Keratinocyte (primary cell): ENCODE results near the gene SFMBT1. TPM values are rescaled to one million over a fixed set of nuclear protein-coding genes. Genes with fewer than 3 reads are reported as not detected.

Experiments
- DNase-seq: peaks from one replicate; pipeline ENCODE4 v3.0.0-alpha.2; 2011; ENCODE audit warnings: low read depth, missing footprints, low spot score
- FAIRE-seq: peaks from 2 replicates; lab custom pipeline; 2011; peaks lifted over from hg19 to GRCh38; lab: Jason Lieb, UNC
- H2AFZ ChIP-seq: 2 replicates; pipeline ENCODE4 v1.6.0; 2012; ENCODE audit warnings: low read length, control low read depth, inconsistent platforms; ENCODE audit not compliant: control insufficient read depth
- H3K27ac ChIP-seq: 2 replicates; pipeline ENCODE4 v1.5.1; 2011; ENCODE audit warnings: low read length; ENCODE audit not compliant: control insufficient read depth, insufficient read depth
- H3K27me3 ChIP-seq: 3 replicates; pipeline ENCODE4 v1.6.0; 2011; ENCODE audit warnings: low read length; ENCODE audit not compliant: control insufficient read depth, insufficient read depth; ENCODE audit errors: extremely low read depth
- H3K36me3 ChIP-seq, 2 experiments: 2 replicates in 1 of 2; 3 replicates in 1 of 2; pipeline ENCODE4 v1.5.1; 2011; ENCODE audit warnings: low read length in 2 of 2, mild to moderate bottlenecking in 1 of 2; ENCODE audit not compliant: control insufficient read depth in 2 of 2, insufficient read depth in 2 of 2; ENCODE audit errors: extremely low read depth in 1 of 2
- H3K4me1 ChIP-seq: 3 replicates; pipeline ENCODE4 v1.5.1; 2011; ENCODE audit warnings: low read length; ENCODE audit not compliant: control insufficient read depth, insufficient read depth; ENCODE audit errors: extremely low read depth
- H3K4me2 ChIP-seq: 3 replicates; pipeline ENCODE4 v1.6.0; 2011; ENCODE audit warnings: low read depth, low read length; ENCODE audit not compliant: control insufficient read depth, insufficient read depth; ENCODE audit errors: extremely low read depth
- H3K4me3 ChIP-seq, 3 experiments: fragments of 200-600 bp in 1 of 3; sonication (generic) in 1 of 3; 2 replicates in 2 of 3; 3 replicates in 1 of 3; pipeline ENCODE4 v1.5.1; 2011 to 2016; ENCODE audit warnings: low read length in 3 of 3, mild to moderate bottlenecking in 3 of 3, control low read depth in 2 of 3, inconsistent platforms in 1 of 3, low read depth in 1 of 3, mixed read lengths in 1 of 3, mixed run types in 1 of 3, moderate library complexity in 1 of 3; ENCODE audit not compliant: control insufficient read depth in 2 of 3, insufficient read depth in 2 of 3; ENCODE audit errors: extremely low read depth in 1 of 3
- H3K79me2 ChIP-seq: 2 replicates; pipeline ENCODE4 v1.6.0; 2012; ENCODE audit warnings: low read length; ENCODE audit not compliant: control insufficient read depth, insufficient read depth
- H3K9ac ChIP-seq: 3 replicates; pipeline ENCODE4 v1.6.0; 2011; ENCODE audit warnings: low read length; ENCODE audit not compliant: control insufficient read depth, insufficient read depth; ENCODE audit errors: extremely low read depth
- H3K9me1 ChIP-seq: 3 replicates; pipeline ENCODE4 v1.6.0; 2011; ENCODE audit warnings: low read length; ENCODE audit not compliant: control insufficient read depth, insufficient read depth; ENCODE audit errors: extremely low read depth
- H3K9me3 ChIP-seq: 2 replicates; pipeline ENCODE4 v1.5.1; 2012; ENCODE audit warnings: low read depth, low read length; ENCODE audit not compliant: control insufficient read depth
- H4K20me1 ChIP-seq: 3 replicates; pipeline ENCODE4 v1.6.0; 2011; ENCODE audit warnings: low read length; ENCODE audit not compliant: control insufficient read depth, insufficient read depth; ENCODE audit errors: extremely low read depth
- EZH2 ChIP-seq: IDR thresholded peaks from one replicate; pipeline ENCODE4 v1.6.1; 2012; ENCODE audit warnings: inconsistent platforms, mild to moderate bottlenecking, low read length, moderate library complexity
- dilution Hi-C: fragments of 300-500 bp; cut with MboI; formaldehyde crosslinking; loops from one replicate; pipeline ENCODE4 v1.7.0; 2020; ENCODE audit warnings: low sequenced_read_pairs; ENCODE audit not compliant: extremely low pct_ligation_motif_present
- polyA plus RNA-seq, 5 experiments: library from polyadenylated mRNA; depleted of rRNA in 3 of 5; stranded (reverse) in 3 of 5; stranded (forward) in 1 of 5; unstranded in 1 of 5; fragments of >200 nt; gene quantifications; 1 replicate in 1 of 5; 2 replicates in 3 of 5; 3 replicates in 1 of 5; pipeline versions ENCODE4 v1.2.1 to v1.2.3, GENCODE V29; 2011 to 2012; ENCODE audit warnings: missing spikeins in 2 of 5, low read depth in 1 of 5, low replicate concordance in 1 of 5
- TF ChIP-seq, protein P1 (sequence below), 3 experiments: IDR thresholded peaks in 1 of 3; conservative IDR thresholded peaks in 1 of 3; optimal IDR thresholded peaks in 1 of 3; 2 replicates in 2 of 3; 3 replicates in 1 of 3; pipeline versions ENCODE3 to v1.5.1; 2011; ENCODE audit warnings: low read length in 3 of 3, mild to moderate bottlenecking in 3 of 3, moderate library complexity in 2 of 3, control low read depth in 1 of 3, inconsistent platforms in 1 of 3; ENCODE audit not compliant: insufficient read depth in 2 of 3; ENCODE audit errors: extremely low read depth in 1 of 3

The SFMBT1 gene
- polyA plus RNA-seq, 1 donor (not counting 4 experiments of a cell fraction or from before 2014, with no cell fraction given) = 4.1 TPM

DNA sequence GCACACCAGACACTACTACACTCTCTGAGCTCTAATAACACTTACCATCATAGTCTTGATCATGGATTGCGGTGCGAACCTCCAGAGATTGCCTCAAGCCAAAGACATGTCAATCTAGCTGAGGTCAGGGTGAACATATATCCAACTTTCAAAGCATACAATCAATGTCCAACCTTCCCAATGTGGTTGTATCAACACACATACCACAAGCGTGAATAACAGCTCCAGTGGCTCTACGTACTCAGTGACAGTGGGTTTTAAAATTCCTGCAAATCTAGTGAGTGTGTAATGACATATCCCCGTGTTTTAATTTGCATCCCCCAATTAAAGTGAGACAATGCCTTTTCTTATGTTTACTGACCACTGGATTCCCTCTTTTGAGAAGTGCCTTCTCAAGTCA, 29.6 kb downstream of the SFMBT1 start:
- Histone ChIP-seq H3K9ac (no peak overlapping the region), H2AFZ (no peak overlapping the region), H3K4me3 (no peak overlapping the region), H3K4me1 (no peaks in the 10 kb centered on the region), H4K20me1 (no peaks in the 10 kb centered on the region), H3K4me2 (no peak overlapping the region), H3K9me3 (no peaks in the 10 kb centered on the region), H3K9me1 (no peaks in the 10 kb centered on the region), H3K79me2 (no peaks in the 10 kb centered on the region), H3K27me3 (no peaks in the 10 kb centered on the region), H3K27ac (no peak overlapping the region), H3K36me3 (no peaks in the 10 kb centered on the region)
- FAIRE-seq = peak; percentile 5
- dilution Hi-C loops = no loop called here
- TF ChIP-seq EZH2 = no peak
- TF ChIP-seq, protein P1, sequence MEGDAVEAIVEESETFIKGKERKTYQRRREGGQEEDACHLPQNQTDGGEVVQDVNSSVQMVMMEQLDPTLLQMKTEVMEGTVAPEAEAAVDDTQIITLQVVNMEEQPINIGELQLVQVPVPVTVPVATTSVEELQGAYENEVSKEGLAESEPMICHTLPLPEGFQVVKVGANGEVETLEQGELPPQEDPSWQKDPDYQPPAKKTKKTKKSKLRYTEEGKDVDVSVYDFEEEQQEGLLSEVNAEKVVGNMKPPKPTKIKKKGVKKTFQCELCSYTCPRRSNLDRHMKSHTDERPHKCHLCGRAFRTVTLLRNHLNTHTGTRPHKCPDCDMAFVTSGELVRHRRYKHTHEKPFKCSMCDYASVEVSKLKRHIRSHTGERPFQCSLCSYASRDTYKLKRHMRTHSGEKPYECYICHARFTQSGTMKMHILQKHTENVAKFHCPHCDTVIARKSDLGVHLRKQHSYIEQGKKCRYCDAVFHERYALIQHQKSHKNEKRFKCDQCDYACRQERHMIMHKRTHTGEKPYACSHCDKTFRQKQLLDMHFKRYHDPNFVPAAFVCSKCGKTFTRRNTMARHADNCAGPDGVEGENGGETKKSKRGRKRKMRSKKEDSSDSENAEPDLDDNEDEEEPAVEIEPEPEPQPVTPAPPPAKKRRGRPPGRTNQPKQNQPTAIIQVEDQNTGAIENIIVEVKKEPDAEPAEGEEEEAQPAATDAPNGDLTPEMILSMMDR (optimal IDR thresholded peaks at IDR 0.05 in 1 of 3, IDR thresholded peaks at IDR 0.05 in 1 of 3, conservative IDR thresholded peaks at IDR 0.05 in 1 of 3; ENCODE audit: extremely low read depth in 1 of 3, insufficient read depth in 2 of 3, low read length in 3 of 3) = no peak
- no peak for DNase-seq

DNA sequence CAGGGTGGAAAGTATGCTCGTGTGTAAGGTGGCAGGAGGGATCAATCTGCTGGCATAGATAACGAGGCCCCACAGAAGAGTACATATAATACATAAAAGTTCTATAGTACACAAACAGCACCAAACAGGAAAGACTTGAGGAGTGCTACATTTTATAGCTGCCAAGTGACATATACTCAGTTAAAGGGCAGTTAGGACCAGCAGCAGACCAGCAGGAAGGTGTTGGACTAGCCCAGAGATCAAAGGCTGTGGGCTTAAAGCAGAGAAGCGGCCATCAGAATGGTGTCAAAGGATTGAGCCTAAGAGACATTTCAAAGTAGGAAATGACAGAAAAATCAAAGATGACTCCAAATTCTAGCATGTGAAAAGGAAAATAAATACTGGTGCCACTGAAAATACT, 34.5 kb downstream of the SFMBT1 start:
- Histone ChIP-seq H4K20me1 (no peaks in the 10 kb centered on the region), H3K4me1 (no peaks in the 10 kb centered on the region), H3K9me3 (no peaks in the 10 kb centered on the region), H2AFZ (no peak overlapping the region), H3K4me3 (no peak overlapping the region), H3K27ac (no peak overlapping the region), H3K27me3 (no peaks in the 10 kb centered on the region), H3K79me2 (no peaks in the 10 kb centered on the region), H3K36me3 (no peaks in the 10 kb centered on the region), H3K4me2 (no peak overlapping the region), H3K9ac (no peak overlapping the region), H3K9me1 (no peaks in the 10 kb centered on the region)
- dilution Hi-C loops = no loop called here
- TF ChIP-seq EZH2 = no peak
- TF ChIP-seq, protein P1 (optimal IDR thresholded peaks at IDR 0.05 in 1 of 3, IDR thresholded peaks at IDR 0.05 in 1 of 3, conservative IDR thresholded peaks at IDR 0.05 in 1 of 3; ENCODE audit: extremely low read depth in 1 of 3, insufficient read depth in 2 of 3, low read length in 3 of 3) = no peak
- FAIRE-seq (no peak), DNase-seq (no peak)
